Sigmoid colon (tissue), 4 donors: ENCODE measurements around the gene HMGCL.

ENCODE experiments used
- EP300 ChIP-seq, 4 donors: sonication (generic); formaldehyde crosslinking; IDR thresholded peaks; one replicate each; pipeline ENCODE4 v1.6.1; 2017; ENCODE audit warnings: antibody characterized with exemption in 4 of 4
- POLR2A ChIP-seq, 2 donors: fragments of 450-650 bp; IDR thresholded peaks; one replicate each; pipeline ENCODE4 v1.6.1; 2016; ENCODE audit warnings: antibody characterized with exemption in 2 of 2, mild to moderate bottlenecking in 2 of 2, moderate library complexity in 2 of 2
- POLR2AphosphoS5 ChIP-seq, 4 donors: sonication (generic); formaldehyde crosslinking; IDR thresholded peaks; one replicate each; pipeline ENCODE4 v1.6.1; 2017; ENCODE audit warnings: antibody characterized with exemption in 4 of 4
- TF ChIP-seq, protein P1 (sequence below), 4 experiments: fragments of 450-650 bp in 3 of 4; fragments of 200-600 bp in 1 of 4; IDR thresholded peaks; one replicate each; pipeline ENCODE4 v1.5.1; 2016 to 2019; ENCODE audit warnings: antibody characterized with exemption in 4 of 4, mild to moderate bottlenecking in 3 of 4, moderate library complexity in 2 of 4

DNA sequence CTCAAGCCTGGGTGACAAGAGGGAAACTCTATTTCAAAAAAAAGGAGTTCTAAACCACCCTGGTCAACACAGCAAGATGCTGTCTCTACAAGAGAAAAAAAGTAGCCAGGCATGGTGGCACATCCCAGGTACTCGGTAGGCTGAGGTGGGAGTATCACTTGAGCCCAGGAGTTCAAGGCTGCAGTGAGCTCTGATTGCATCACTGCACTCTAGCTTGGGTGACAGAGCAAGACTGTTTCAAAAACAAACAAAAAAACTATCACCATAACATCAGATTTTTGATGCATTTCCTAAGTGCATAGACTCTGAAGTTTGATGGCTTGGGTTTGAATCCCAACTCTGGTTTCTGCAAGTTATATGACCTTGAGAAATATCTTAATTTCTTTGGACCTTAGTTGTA lies 72.3 kb downstream of the HMGCL start:
- no peak for TF ChIP-seq POLR2A (IDR thresholded peaks at IDR 0.05)
- TF ChIP-seq POLR2AphosphoS5 (IDR thresholded peaks at IDR 0.05) = no peak
- TF ChIP-seq, protein P1, sequence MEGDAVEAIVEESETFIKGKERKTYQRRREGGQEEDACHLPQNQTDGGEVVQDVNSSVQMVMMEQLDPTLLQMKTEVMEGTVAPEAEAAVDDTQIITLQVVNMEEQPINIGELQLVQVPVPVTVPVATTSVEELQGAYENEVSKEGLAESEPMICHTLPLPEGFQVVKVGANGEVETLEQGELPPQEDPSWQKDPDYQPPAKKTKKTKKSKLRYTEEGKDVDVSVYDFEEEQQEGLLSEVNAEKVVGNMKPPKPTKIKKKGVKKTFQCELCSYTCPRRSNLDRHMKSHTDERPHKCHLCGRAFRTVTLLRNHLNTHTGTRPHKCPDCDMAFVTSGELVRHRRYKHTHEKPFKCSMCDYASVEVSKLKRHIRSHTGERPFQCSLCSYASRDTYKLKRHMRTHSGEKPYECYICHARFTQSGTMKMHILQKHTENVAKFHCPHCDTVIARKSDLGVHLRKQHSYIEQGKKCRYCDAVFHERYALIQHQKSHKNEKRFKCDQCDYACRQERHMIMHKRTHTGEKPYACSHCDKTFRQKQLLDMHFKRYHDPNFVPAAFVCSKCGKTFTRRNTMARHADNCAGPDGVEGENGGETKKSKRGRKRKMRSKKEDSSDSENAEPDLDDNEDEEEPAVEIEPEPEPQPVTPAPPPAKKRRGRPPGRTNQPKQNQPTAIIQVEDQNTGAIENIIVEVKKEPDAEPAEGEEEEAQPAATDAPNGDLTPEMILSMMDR (IDR thresholded peaks at IDR 0.05) = no peak
- TF ChIP-seq EP300 (IDR thresholded peaks at IDR 0.05) = no peak
